GM19324 (cell line): ENCODE data around the gene PHF11.

Experiments
- ATAC-seq: cut with Tn5 transposase; IDR thresholded peaks from one replicate; pipeline ENCODE4 v1.9.1; 2021; ENCODE audit warnings: mild to moderate bottlenecking, moderate library complexity; ENCODE audit not compliant: unreplicated experiment, low FRiP score

Gene PHF11

GRCh38 chr13:49497272-49497671 is 1.5 kb downstream of the PHF11 start:
- ATAC-seq, result no peak

- no peak for ATAC-seq
Observed at GRCh38 chr13:49498206-49498605, 2.5 kb downstream of the PHF11 start.

- no peak for ATAC-seq
Observed at GRCh38 chr13:49499889-49500660, 4.3 kb downstream of the PHF11 start.

- ATAC-seq, result no peak
Observed at GRCh38 chr13:49502954-49503353, 7.2 kb downstream of the PHF11 start.

DNA sequence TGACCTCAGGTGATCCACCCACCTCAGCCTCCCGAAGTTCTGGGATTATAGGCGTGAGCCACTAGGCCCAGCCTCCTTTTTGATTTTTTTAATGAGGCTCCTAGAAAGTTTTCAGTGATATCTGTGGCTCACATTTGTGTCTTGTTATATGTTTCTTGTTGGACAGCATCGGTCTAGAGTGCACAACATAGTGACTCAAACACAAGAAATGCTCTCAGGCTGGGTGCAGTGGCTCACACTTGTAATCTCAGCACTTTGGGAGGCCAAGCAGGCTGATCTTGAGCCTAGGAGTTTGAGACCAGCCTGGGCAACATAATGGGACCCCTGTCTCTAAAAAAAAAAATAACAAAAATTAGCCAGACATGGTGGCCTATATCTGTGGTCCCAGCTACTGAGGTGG is 8.2 kb downstream of the PHF11 start:
- ATAC-seq, result no peak

- no peak for ATAC-seq
Observed at GRCh38 chr13:49512578-49512977, 16.8 kb downstream of the PHF11 start.

GRCh38 chr13:49516467-49516866 is 20.7 kb downstream of the PHF11 start:
- no peak for ATAC-seq

- ATAC-seq, result no peak
Observed at GRCh38 chr13:49517461-49517860, 21.7 kb downstream of the PHF11 start.

DNA sequence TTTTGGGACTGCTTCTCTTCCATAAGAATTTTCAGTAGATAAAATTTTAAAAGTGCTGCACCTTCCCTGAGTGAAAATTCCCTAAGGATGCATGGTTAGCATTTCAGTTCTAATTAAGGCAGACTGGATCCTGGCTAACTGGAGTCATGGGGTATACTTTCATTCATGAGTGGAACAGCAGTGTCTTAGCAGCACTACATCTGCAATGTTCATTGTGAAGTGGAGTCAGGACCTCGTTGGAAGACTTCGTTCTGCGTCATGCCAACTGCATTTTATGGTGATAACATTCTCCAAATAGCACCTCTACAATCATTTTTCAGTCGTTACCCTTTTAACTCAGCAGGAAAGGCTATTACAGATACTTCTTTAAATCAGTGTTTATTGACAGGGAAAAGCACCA is 25.5 kb downstream of the PHF11 start:
- no peak for ATAC-seq

- no peak for ATAC-seq
Observed at GRCh38 chr13:49524740-49525501, 29.2 kb downstream of the PHF11 start.

- ATAC-seq, result no peak
Observed at GRCh38 chr13:49527123-49527522, 31.4 kb downstream of the PHF11 start.

- no peak for ATAC-seq
Observed at GRCh38 chr13:49528161-49528560, 32.4 kb downstream of the PHF11 start.

DNA sequence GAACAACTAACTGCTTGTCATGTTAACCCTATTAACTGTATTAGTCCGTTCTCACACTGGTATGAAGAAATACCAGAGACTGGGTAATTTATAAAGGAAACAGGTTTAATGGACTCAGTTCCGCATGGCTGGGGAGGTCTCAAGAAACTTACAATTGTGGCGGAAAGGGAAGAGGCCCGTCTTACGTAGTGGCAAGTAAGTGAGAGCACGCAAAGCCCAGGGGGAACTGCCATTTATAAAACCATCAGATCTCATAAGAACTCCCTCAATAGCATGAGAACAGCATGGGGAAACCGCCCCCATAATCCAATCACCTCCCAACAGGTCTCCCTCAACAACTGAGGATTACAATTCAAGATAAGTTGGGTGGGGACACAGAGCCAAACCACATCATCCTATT is 34.7 kb downstream of the PHF11 start:
- no peak for ATAC-seq

DNA sequence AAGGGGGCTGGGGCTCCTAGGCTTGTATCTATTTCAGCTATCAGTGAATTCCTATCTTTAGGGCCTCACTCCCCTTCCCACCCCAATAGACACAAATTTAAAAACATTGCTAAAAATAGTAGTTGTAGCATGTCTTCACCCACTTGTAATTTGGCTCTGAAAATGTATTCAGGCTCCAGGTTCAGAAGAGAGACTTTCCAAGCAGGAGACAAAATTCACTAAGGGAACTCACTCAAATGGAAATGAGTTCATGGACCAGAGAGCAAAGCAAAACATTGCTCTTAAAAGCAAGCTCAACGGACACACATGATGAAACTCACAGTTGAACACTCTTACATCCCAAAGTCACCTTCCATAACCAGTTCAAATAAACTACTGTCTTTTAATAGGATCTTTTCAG is 36.8 kb downstream of the PHF11 start:
- ATAC-seq, result no peak

DNA sequence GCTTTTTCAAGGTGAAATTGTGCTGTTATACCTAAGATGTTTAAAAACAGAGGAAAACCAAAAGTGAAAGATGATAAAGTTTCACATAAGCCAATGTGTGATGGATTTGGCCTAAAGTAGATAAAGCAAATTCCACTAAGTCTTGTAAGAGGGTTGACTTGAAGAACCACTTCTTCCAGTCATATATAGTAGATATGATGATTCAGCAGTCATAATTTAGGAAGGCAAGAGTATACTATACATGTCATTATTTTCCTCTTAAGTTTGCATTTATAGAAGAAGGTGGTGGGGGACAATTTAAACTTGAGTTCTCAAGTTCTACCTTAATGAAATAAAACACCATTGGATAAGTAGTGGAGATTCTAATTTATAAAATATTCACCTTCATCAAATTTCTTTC is 37.3 kb downstream of the PHF11 start:
- ATAC-seq, result no peak

DNA sequence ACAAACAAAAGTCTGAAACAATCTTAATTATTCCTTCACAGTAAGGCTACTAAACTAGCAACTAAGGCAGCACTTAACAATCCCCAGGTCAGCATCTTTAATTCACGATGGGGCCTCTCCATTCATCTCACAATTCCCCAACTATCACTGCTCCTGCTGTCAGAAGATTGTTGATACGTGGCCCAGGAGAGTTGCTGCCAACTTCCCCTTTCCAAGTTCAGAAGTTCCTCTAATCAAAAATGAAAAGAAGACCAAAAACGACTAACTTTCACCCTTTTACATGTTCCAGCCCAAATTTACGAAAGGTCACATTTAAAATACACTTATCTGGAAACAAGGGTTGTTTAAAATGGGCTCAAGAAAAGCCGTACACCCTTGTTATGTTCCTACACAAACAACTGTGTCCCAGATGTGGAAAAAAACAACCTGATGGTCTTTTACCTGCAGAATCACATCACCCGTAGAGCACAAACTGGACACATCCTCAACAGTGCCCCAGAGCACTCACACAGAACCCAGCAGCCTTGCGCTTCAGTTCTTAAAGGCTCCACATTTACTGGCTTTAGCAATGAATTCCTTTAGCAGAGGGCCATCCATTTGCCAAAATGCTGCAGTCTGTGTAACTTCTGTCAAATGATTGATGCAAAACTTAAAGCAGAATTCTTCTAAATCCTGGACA is 38.0 kb downstream of the PHF11 start:
- no peak for ATAC-seq

- ATAC-seq, result no peak
Observed at GRCh38 chr13:49536144-49536873, 40.6 kb downstream of the PHF11 start.

- no peak for ATAC-seq
Observed at GRCh38 chr13:49538404-49538803, 42.7 kb downstream of the PHF11 start.

DNA sequence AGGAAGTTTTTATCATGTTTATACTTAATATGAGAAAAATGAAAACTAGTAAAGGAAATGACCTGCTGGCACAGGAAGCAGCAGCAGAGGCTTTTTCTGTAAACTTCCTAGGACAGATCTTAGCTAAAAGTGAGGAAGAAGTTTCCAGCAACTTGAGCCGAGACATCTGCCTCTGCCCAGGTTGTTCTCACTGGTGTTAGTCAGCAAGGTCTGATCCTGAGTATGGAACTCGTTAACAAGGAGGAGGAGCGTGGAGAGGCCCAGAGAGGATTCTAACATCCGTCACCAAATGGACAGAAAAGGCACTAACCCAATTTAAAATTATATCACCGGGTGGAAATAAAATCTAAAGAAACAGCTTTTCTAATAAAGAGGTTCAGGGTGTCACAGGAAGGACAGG is 43.6 kb downstream of the PHF11 start:
- ATAC-seq, result no peak

- no peak for ATAC-seq
Observed at GRCh38 chr13:49539746-49540145, 44.0 kb downstream of the PHF11 start.

- ATAC-seq, result no peak
Observed at GRCh38 chr13:49540552-49540951, 44.8 kb downstream of the PHF11 start.
